Activated naive CD4-positive, alpha-beta T cell treated with anti-CD3 and anti-CD28 coated beads, Interleukin-2, amount 50 U/mL, for 24 hours (primary cell): Measurements from ENCODE around the gene SURF1.
"Not testable (repeated sequence)": the region's sequence is repeated elsewhere in the genome, so short reads cannot be mapped to it uniquely, and the experiment has no call there.

Experiments
- H3K27ac Mint-ChIP-seq: one replicate; pipeline ENCODE4 v1.8.0; 2021; ENCODE audit warnings: mild to moderate bottlenecking, mixed read lengths
- H3K27me3 Mint-ChIP-seq: one replicate; pipeline ENCODE4 v1.8.0; 2021; ENCODE audit warnings: mixed read lengths
- H3K36me3 Mint-ChIP-seq: one replicate; pipeline ENCODE4 v1.8.0; 2021; ENCODE audit warnings: mixed read lengths
- H3K4me1 Mint-ChIP-seq: one replicate; pipeline ENCODE4 v1.8.0; 2021; ENCODE audit warnings: mixed read lengths
- H3K4me3 Mint-ChIP-seq: one replicate; pipeline ENCODE4 v1.8.0; 2021; ENCODE audit warnings: mild to moderate bottlenecking, mixed read lengths
- H3K9me3 Mint-ChIP-seq: one replicate; pipeline ENCODE4 v1.8.0; 2021; ENCODE audit warnings: mixed read lengths

SURF1 gene

DNA sequence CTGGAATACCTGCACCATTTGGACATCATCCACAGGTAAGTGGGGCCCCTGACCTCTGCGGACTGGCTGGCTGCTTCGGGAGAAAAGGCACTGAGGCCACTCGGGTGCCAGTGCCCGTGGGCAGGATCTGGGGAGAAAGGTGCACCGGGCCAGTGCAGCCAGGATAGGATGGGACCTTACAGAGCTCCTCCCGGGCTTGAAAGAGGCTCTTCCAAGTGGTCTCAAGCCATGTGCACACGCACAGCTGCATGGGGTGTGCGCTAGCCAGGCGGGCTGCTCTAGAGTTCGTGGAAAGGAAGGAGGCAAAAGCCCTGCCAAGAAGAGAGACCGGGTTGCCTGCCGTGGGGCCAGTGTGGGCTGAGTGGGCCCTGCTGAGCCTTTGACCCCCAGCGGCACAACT lies 33.3 kb upstream of the SURF1 start:
- Mint-ChIP-seq H3K4me1 (no peaks in the 10 kb centered on the region), H3K4me3 (no peak overlapping the region), H3K27ac (no peak overlapping the region), H3K27me3 (peaks cover 2% of the 10 kb centered on the region), H3K36me3 (no peaks in the 10 kb centered on the region), H3K9me3 (no peaks in the 10 kb centered on the region)

DNA sequence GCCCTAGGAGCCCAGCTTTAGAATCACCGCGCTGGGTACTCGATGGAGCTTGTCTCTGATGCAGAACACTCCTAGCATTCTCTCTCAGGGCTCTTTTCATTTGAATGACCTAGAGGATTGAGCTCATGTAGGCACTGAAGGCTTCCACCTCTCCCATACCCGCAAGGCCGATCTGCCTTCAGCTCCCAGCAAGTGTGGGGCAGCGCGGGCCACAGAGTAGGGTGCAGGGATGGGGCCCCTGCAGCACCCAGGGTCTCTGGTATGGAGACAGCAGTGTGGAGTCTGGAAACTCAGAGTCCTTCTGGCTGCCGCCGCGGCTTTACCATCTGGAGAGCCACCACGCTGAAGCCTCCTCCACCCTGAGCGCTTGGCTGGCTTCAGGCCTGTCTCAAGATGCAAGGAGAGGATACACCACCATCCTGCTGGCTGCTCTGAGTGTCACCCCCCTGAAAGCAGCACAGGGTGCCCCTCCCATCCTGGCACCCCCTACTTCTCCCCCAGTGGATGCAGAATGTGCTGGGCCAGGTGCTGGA lies 32.8 kb upstream of the SURF1 start:
- no peaks in the 10 kb centered on the region for H3K9me3 Mint-ChIP-seq
- H3K27ac Mint-ChIP-seq: no peak overlapping the region
- H3K4me3 Mint-ChIP-seq: no peak overlapping the region
- peaks cover 2% of the 10 kb centered on the region for H3K27me3 Mint-ChIP-seq
- H3K36me3 Mint-ChIP-seq: no peaks in the 10 kb centered on the region
- no peaks in the 10 kb centered on the region for H3K4me1 Mint-ChIP-seq

GRCh38 chr9:133387680-133388079 lies 31.4 kb upstream of the SURF1 start:
- H3K36me3 Mint-ChIP-seq: no peaks in the 10 kb centered on the region
- no peak overlapping the region for H3K27ac Mint-ChIP-seq
- no peaks in the 10 kb centered on the region for H3K4me1 Mint-ChIP-seq
- no peak overlapping the region for H3K4me3 Mint-ChIP-seq
- no peaks in the 10 kb centered on the region for H3K9me3 Mint-ChIP-seq
- H3K27me3 Mint-ChIP-seq: peaks cover 2% of the 10 kb centered on the region

GRCh38 chr9:133386338-133386737 lies 30.1 kb upstream of the SURF1 start:
- Mint-ChIP-seq H3K4me1 (no peaks in the 10 kb centered on the region), H3K4me3 (no peak overlapping the region), H3K27me3 (peaks cover 2% of the 10 kb centered on the region), H3K27ac (no peak overlapping the region), H3K36me3 (no peaks in the 10 kb centered on the region), H3K9me3 (no peaks in the 10 kb centered on the region)

- Mint-ChIP-seq H3K36me3 (no peaks in the 10 kb centered on the region), H3K4me3 (no peak overlapping the region), H3K27ac (no peak overlapping the region), H3K27me3 (peaks cover 2% of the 10 kb centered on the region), H3K9me3 (no peaks in the 10 kb centered on the region), H3K4me1 (no peaks in the 10 kb centered on the region)
Measured at GRCh38 chr9:133385452-133385851, 29.2 kb upstream of the SURF1 start.

DNA sequence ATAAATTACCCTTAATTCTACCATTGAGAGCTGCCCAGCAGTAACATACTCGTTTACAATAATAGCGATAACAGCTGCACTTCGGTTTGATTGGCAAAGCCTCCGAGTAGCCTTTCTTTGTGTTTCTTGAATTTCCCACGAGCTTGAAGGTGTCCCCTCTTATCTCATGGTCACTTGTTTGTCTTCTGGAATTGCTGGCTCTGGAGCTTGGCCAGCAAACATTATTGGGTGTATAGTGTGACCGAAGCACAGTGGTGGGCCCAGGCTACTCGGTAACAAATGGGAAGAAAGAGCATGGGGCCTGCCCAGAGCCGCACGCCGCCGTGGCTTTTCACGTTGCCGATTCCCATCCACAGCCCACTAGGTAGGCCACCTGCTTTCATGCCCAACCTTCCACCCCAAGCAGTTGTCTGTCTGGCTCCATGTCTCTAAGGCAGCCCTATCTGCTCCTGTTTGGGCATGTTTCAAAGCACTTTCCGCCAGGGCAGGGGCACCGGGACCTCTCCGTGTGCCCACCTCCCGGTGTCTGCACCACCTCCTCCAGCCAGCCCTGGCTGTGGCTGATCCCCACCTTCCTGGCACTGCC lies 28.5 kb upstream of the SURF1 start:
- H3K4me1 Mint-ChIP-seq: no peaks in the 10 kb centered on the region
- H3K27ac Mint-ChIP-seq: no peak overlapping the region
- H3K36me3 Mint-ChIP-seq: no peaks in the 10 kb centered on the region
- peaks cover under 1% of the 10 kb centered on the region for H3K27me3 Mint-ChIP-seq
- no peak overlapping the region for H3K4me3 Mint-ChIP-seq
- no peaks in the 10 kb centered on the region for H3K9me3 Mint-ChIP-seq

DNA sequence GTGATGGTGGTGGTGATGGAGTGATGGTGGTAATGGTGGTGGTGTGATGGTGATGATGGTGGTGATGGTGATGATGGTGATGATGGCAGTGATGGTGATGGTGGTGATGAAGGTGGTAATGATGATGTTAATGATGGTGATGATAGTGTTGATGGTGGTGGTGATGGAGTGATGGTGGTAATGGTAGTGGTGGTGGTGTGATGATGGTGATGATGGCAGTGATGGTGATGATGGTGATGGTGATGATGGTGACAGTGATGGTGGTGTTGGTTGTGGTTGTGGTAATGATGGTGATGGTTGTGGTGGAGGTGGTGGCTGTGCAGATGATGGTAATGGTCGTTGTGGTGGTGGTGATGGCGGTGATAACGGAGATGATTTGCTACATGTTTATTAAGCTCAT lies 27.2 kb upstream of the SURF1 start:
- no peaks in the 10 kb centered on the region for H3K4me1 Mint-ChIP-seq
- no peak overlapping the region for H3K27ac Mint-ChIP-seq

GRCh38 chr9:133382507-133383141 lies 26.3 kb upstream of the SURF1 start:
- Mint-ChIP-seq H3K27ac (no peak overlapping the region), H3K27me3 (no peaks in the 10 kb centered on the region), H3K9me3 (no peaks in the 10 kb centered on the region), H3K36me3 (no peaks in the 10 kb centered on the region), H3K4me1 (no peaks in the 10 kb centered on the region), H3K4me3 (no peak overlapping the region)

More for the DNA sequence above, 27.2 kb upstream of the SURF1 start:
- Mint-ChIP-seq H3K4me3 (no peak overlapping the region), H3K9me3 (no peaks in the 10 kb centered on the region), H3K27me3 (no peaks in the 10 kb centered on the region), H3K36me3 (no peaks in the 10 kb centered on the region)

DNA sequence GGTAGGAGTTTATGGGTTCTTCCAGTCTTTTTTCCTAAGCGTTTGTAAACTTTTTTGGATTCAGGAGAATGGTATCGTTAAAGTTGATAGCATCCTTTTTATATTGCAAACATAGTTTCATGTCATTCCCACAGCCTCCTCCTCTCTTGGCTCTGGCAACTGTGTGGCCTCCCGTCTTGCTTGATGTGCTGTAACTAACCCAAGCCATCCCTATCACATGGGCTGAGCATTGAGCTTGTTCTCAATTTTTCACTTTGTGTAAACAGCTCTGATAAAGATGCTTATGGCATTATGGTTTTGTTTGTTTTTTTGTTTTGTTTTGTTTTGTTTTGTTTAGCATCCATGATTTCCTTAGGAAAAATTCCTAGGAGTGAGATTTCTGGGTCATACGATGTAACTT lies 24.4 kb upstream of the SURF1 start:
- no peaks in the 10 kb centered on the region for H3K9me3 Mint-ChIP-seq
- no peaks in the 10 kb centered on the region for H3K4me1 Mint-ChIP-seq
- H3K27ac Mint-ChIP-seq: no peak overlapping the region
- no peaks in the 10 kb centered on the region for H3K27me3 Mint-ChIP-seq
- H3K4me3 Mint-ChIP-seq: no peak overlapping the region
- H3K36me3 Mint-ChIP-seq: no peaks in the 10 kb centered on the region

DNA sequence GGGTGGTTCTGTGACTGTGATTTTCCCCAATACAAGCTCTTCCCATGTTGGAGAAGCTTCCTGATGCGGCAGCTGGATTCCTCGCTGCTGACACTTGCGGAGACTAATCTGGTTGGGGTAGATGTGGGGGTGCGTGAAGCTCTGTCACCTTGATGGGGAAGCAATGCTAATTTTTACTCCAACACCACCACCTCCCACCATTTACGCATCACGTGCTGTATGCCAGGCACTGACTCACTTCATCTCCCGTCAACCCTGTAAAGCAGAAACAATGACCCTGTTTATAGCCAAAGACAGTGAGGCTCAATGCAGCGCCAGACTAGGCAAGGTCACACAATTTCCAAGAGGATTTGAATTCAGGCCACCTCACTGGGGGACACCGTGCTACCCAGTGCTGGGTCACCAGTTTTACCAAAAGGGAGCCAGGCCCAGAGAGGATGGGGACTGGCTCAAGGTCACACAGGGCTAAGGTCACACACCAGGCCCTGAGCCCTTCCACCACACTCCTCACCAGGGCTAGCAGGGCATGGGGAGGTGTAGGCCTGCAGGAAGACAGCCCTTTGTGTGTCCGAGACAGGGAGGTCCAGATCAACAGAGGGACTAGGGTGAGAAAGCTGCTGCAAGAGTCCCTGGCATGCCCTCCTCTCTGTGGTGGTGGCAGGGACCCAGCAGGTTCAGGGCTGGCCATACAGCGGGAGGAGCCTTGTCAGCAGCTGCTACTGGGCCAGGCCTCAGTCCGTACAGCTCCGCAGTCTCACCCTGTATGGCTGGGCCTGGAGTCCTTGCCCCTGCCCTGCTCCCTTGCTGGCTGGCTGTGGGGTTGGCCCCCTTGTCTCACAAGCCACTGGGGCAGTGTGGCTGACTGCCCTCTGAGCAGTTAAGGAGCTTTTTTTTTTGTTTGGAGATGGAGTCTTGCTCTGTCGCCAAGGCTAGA lies 23.1 kb upstream of the SURF1 start:
- H3K4me3 Mint-ChIP-seq: no peak overlapping the region
- H3K9me3 Mint-ChIP-seq: no peaks in the 10 kb centered on the region
- no peak overlapping the region for H3K27ac Mint-ChIP-seq
- H3K27me3 Mint-ChIP-seq: no peaks in the 10 kb centered on the region
- peaks cover 3% of the 10 kb centered on the region for H3K36me3 Mint-ChIP-seq
- peaks cover 7% of the 10 kb centered on the region for H3K4me1 Mint-ChIP-seq

GRCh38 chr9:133378408-133378962 lies 22.2 kb upstream of the SURF1 start:
- no peak overlapping the region for H3K4me3 Mint-ChIP-seq
- no peaks in the 10 kb centered on the region for H3K9me3 Mint-ChIP-seq
- H3K27ac Mint-ChIP-seq: no peak overlapping the region
- H3K27me3 Mint-ChIP-seq: no peaks in the 10 kb centered on the region
- peaks cover 7% of the 10 kb centered on the region for H3K4me1 Mint-ChIP-seq
- H3K36me3 Mint-ChIP-seq: peaks cover 3% of the 10 kb centered on the region

DNA sequence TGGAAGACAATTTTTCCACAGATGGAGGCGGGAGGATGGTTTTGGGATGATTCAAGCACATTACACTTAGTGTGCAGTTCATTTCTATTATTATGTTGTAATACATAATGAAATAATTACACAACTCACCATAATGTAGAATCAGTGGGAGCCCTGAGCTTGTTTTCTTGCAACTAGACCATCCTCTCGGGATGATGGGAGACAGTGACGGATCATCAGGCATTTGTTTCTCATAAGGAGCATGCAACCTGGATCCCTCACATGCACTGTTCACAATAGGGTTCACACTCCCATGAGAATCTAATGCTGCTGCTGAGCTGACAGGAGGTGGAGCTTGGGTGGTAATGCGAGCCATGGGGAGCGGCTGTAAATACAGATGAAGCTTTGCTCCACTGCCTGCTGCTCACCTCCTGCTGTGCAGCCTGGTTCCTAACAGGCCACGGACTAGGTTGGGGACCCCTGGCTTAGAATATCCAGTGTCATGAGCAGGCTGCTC lies 21.5 kb upstream of the SURF1 start:
- Mint-ChIP-seq H3K4me3 (no peak overlapping the region), H3K4me1 (peaks cover 9% of the 10 kb centered on the region), H3K27ac (no peak overlapping the region), H3K9me3 (no peaks in the 10 kb centered on the region), H3K36me3 (peaks cover 3% of the 10 kb centered on the region), H3K27me3 (no peaks in the 10 kb centered on the region)

DNA sequence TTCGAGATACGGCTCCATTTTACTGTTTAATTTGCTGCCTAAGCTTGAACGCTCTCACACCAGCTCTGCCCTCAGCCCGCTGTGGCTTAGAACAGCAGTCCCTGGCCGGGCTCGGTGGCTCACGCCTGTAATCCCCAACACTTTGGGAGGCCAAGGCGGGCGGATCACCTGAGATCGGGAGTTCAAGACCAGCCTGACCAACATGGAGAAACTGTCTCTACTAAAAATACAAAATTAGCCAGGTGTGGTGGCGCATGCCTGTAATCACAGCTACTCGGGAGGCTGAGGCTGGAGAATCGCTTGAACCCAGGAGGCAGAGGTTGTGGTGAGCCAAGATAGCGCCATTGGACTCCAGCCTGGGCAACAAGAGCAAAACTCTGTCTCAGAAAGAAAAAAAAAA lies 21.0 kb upstream of the SURF1 start:
- H3K4me1 Mint-ChIP-seq: peaks cover 14% of the 10 kb centered on the region
- H3K27me3 Mint-ChIP-seq, H3K9me3 Mint-ChIP-seq, H3K36me3 Mint-ChIP-seq, H3K27ac Mint-ChIP-seq: not testable (repeated sequence)
- peak overlapping the region; percentile 49 for H3K4me3 Mint-ChIP-seq

DNA sequence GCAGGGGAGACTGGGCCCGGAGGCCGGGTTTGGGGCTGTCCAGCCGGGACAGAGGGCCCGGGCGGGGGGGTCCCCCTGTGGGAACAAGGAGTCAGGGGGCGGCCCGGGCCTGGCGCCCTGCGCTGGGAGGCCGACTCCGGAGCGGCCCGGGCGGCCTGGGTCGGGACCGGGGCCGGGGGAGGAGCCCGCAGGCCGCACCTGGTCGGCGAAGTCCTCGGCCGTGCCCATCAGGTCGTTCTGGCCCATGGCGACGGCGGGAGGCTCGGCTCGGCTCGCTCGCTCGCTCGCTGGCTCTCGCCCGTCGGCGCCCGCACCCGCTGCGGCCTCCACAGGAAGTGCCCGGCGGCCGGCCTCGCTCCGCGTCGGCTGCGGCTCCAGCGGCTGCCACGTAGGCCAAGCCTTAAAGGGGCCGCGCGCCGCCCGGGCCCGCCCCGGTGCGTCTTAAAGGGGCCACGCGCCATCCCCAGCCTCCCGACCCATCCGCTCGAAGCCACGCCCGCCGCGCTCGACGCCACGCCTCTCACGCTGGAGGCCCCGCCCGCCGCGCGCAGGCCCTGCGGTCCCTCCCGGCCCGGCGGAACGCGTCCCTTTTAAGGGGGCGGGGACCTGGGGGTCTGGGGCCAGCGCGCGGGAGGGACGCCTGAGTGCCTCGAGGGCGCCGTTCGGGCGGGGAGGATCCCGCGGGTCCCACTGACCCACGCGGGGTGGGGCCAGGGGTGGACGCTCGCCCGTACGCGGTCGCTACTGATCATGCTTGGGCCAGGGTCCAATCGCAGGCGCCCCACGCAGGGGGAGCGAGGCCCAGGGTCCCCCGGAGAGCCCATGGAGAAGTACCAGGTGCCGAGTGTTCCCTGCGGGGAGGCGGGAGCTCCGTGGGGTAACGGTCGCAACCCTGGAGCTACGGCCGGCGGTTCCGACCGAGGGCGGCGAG lies 19.7 kb upstream of the SURF1 start, which contains the start of the genes STKLD1 and SURF4:
Gene STKLD1 (plus strand): TSS at position 643 of the 931 bp plus-strand sequence. CDS start 108 bp downstream, at position 751.
Gene SURF4 (minus strand): TSS at position 337 of the 931 bp plus-strand sequence. CDS start 91 bp downstream, at position 246.
- H3K4me3 Mint-ChIP-seq: peak within 1 kb of the TSS; percentile 96
- H3K27me3 Mint-ChIP-seq: no peaks in the 10 kb centered on the region
- H3K9me3 Mint-ChIP-seq: no peaks in the 10 kb centered on the region
- H3K4me1 Mint-ChIP-seq: peaks cover 27% of the 10 kb centered on the region
- peaks cover 3% of the 10 kb centered on the region for H3K36me3 Mint-ChIP-seq
- H3K27ac Mint-ChIP-seq: peak within 1 kb of the TSS; percentile 98
